HEK293T (cell line): ENCODE results near the gene SPAG16.

Experiments
- FOXK2 ChIP-seq: fragments of 450-650 bp; IDR thresholded peaks from 2 replicates; pipeline ENCODE4 v1.6.1; 2016; ENCODE audit warnings: mild to moderate bottlenecking
- FOXM1 ChIP-seq: fragments of 450-650 bp; IDR thresholded peaks from 2 replicates; pipeline ENCODE4 v1.6.1; 2017; ENCODE audit warnings: mild to moderate bottlenecking, borderline replicate concordance
- SUZ12 ChIP-seq: fragments of 450-650 bp; IDR thresholded peaks from 2 replicates; pipeline ENCODE4 v1.6.1; 2016; ENCODE audit warnings: mild to moderate bottlenecking
- TARDBP ChIP-seq: fragments of 450-650 bp; IDR thresholded peaks from 2 replicates; pipeline ENCODE4 v1.6.1; 2016

GRCh38 chr2:214361116-214361515, 1076.9 kb downstream of the SPAG16 start:
- TF ChIP-seq TARDBP (no peak), SUZ12 (no peak), FOXK2 (no peak), FOXM1 (no peak)
